ENCODE data around the gene LPAR6.

LPAR6 gene

DNA sequence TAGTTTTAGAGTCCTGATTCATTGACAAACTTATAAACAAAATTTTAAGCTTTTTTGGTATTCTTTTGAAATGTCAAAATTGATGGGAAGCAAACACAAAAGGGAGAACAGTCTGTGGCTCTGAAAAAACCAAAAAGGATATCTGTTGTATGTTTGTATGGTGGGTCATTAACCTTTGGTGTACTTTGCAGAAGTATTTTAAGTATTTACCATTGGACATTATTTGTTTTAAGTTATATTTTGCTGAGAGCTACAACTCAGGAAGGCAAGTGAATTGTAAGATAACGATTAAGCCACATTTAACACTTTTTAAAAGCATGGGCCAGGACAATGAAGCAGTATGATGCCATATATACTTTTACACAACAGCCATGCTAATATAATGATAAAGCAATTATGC is 15.2 kb downstream of the LPAR6 start:
- DNase-seq (ENCODE audit: low read depth) = no peak
- TF ChIP-seq, protein P1, sequence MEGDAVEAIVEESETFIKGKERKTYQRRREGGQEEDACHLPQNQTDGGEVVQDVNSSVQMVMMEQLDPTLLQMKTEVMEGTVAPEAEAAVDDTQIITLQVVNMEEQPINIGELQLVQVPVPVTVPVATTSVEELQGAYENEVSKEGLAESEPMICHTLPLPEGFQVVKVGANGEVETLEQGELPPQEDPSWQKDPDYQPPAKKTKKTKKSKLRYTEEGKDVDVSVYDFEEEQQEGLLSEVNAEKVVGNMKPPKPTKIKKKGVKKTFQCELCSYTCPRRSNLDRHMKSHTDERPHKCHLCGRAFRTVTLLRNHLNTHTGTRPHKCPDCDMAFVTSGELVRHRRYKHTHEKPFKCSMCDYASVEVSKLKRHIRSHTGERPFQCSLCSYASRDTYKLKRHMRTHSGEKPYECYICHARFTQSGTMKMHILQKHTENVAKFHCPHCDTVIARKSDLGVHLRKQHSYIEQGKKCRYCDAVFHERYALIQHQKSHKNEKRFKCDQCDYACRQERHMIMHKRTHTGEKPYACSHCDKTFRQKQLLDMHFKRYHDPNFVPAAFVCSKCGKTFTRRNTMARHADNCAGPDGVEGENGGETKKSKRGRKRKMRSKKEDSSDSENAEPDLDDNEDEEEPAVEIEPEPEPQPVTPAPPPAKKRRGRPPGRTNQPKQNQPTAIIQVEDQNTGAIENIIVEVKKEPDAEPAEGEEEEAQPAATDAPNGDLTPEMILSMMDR (conservative IDR thresholded peaks at IDR 0.05; ENCODE audit: low read depth, low read length) = no peak
- H3K4me3 ChIP-seq (ENCODE audit: low read depth, low read length) = no peak overlapping the region

DNA sequence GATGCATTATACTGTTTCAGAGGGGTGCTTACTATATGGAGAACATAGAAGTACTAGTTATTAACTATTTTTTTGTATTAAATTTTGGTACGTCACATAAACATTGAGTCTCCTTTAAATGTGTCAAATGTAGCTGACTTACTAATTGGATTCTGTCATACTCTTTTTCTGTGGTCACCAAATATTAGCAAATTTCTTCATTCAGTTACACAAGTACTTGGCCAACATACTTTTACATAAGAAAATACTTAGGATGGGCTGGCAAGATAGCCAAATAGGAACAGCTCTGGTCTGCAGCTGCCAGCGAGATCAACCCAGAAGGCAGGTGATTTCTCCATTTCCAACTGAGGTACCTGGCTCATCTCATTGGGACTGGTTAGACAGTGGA is 19.2 kb downstream of the LPAR6 start:
- TF ChIP-seq, protein P1 (conservative IDR thresholded peaks at IDR 0.05; ENCODE audit: low read depth, low read length) = no peak
- no peak overlapping the region for H3K4me3 ChIP-seq (ENCODE audit: low read depth, low read length)

DNA sequence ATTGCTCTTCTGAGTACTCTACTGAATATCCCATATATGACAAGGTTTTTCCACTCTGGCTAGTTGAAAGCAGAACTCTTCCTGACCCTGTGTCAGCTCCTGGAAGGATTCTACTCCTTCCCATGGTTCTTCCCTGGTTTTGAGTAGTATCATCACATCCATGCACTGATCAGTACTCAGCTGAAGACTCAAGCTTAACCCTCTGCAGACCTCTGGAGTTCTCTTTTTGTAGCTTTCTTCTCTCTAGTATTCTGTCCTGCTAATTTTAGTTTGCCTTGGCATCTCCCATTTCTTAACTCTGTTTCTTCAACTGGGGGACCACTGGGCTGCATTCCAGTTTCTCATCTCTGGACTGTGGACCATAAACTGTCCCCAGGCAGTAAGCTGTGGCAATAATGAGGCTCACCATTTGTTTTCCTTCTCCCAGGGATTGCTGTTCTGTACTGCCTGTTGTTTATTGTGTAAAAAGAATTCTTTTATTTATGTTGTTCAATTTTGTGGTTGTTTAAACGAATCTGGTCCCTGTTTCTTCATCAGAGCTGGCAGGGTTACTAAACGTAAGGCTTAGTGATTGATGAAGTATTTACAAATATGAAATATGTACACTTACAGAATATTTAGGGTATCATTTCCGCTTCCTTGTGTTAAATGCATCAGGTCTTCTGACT is 19.7 kb downstream of the LPAR6 start:
- DNase-seq (ENCODE audit: low read depth) = no peak
- H3K4me3 ChIP-seq (ENCODE audit: low read depth, low read length) = no peak overlapping the region
- TF ChIP-seq, protein P1 (conservative IDR thresholded peaks at IDR 0.05; ENCODE audit: low read depth, low read length) = no peak

More for the DNA sequence above, 19.2 kb downstream of the LPAR6 start:
- no peak for DNase-seq (ENCODE audit: low read depth)

DNA sequence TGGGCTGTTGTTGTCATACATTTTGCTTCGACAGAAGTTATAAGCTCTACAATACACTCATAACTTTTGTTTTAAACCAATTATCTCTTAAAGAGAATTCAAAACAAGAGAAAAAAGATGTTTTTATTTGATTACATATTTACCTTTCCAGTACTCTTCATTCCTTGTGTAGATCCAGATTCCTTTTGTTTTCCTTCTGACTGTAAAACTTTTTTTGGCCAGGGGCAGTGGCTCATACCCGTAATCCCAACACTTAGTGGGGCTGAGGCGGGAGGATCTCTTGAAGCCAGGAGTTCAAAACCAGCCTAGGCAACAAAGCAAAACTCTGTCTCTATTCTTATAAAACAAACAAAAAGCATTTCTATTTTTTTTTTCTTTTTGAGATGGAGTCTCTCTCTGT is 21.7 kb downstream of the LPAR6 start:
- TF ChIP-seq, protein P1 (conservative IDR thresholded peaks at IDR 0.05; ENCODE audit: low read depth, low read length) = no peak
- no peak overlapping the region for H3K4me3 ChIP-seq (ENCODE audit: low read depth, low read length)
- no peak for DNase-seq (ENCODE audit: low read depth)

DNA sequence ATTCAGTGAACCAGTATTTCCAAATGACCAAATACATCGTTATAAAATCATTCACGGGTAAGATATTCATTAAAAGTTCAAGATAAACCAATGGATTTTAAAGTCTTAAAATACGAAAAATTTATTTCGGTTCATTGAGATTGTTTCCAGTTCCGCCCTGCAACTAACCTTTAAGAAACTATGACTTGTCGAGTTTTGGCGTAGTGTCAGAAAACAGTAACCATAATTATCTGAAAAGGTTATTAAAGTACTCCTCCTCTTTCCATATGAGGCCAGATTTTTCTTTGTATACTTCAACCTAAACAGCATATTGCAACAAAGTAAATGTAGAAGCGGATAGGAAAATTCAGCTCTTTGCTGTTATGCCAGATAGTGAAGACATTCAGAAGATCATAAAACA is 26.1 kb downstream of the LPAR6 start:
- no peak for DNase-seq (ENCODE audit: low read depth)
- TF ChIP-seq, protein P1 (conservative IDR thresholded peaks at IDR 0.05; ENCODE audit: low read depth, low read length) = no peak
- no peak overlapping the region for H3K4me3 ChIP-seq (ENCODE audit: low read depth, low read length)

DNA sequence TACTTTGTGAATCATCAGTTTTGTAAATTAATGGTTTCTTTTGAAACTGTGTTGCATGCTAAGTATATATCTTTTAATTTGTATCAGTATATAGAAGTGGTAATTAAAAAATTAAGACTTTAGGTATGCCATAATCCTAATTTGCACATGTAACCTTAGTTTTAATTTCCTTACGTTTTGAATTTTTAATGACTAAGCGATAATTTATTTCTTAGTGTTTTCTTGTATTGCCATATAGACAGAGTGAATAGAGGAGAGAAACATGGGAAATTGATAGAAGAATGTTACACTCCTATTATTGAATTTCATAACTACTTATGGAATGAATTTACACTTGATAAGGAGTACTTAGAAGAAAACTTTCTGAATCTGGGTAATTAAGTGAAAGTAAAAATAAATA is 29.5 kb downstream of the LPAR6 start:
- no peak overlapping the region for H3K4me3 ChIP-seq (ENCODE audit: low read depth, low read length)
- DNase-seq (ENCODE audit: low read depth) = no peak
- TF ChIP-seq, protein P1 (conservative IDR thresholded peaks at IDR 0.05; ENCODE audit: low read depth, low read length) = no peak

DNA sequence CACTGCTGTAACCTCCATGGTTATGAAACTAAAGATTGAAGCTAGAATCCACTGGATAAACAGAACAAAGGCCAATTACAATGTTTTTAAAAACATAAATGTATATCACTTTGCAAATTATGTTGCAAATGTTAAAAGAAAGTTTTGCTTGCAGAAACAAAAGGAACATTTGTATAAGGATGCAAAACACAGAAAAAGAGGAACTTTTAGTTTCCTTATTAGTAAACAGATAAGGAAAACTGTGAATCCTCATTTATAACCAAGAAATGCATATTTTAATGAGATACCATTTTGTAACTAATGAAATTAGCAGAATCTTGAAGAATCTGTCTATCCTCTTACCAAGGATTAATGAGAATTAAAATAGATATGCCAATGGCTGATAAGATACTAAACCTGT is 32.3 kb downstream of the LPAR6 start:
- no peak for DNase-seq (ENCODE audit: low read depth)
- no peak overlapping the region for H3K4me3 ChIP-seq (ENCODE audit: low read depth, low read length)
- TF ChIP-seq, protein P1 (conservative IDR thresholded peaks at IDR 0.05; ENCODE audit: low read depth, low read length) = no peak
